NCI-H2196 treated with DMSO at 0.1 percent for 48 hours (cell line): ENCODE results near the gene MOCOS.

ENCODE experiments used
- DNase-seq: peaks from one replicate; lab custom pipeline; 2025; ENCODE audit not compliant: unreplicated experiment; lab: John Stamatoyannopoulos, UW

Gene MOCOS

DNA sequence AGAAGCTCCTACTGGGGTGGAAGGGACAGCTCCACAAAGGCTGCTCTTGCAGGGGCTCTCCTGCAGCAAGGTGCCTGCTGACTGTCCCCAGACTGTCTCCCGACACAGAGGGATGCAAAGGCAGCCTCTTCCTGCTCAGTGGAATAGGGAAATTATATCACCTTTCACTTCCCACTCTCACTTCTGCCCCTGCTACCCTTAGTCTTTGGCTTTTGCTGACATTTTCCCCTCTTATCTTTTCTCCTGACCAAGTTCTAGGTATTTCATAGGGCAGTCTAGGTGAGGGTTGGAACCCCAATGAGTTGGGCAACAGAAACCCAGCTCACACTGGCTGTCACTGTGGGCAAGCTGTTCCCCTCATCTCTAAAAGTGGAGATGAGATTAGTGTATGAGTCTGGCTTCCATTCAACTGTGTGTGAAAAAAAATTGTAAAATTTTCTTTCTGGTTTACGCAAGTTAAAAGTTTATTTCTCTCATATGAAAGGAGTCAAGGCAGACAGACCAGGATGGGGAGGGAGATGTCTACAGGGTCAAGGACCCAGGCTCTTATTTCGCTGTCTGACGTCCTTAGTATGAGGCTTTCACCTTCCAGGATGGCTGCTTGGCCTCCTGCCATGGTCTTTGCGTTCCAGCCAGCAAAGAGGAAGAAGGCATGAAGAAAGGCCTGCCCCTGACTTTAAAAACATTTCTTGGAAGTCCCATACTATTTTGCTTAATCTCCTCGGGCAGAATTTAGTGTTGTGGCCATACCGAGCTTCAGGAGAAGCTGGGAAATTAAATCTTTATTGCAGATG, 7.5 kb upstream of the MOCOS start:
- no peak for DNase-seq

DNA sequence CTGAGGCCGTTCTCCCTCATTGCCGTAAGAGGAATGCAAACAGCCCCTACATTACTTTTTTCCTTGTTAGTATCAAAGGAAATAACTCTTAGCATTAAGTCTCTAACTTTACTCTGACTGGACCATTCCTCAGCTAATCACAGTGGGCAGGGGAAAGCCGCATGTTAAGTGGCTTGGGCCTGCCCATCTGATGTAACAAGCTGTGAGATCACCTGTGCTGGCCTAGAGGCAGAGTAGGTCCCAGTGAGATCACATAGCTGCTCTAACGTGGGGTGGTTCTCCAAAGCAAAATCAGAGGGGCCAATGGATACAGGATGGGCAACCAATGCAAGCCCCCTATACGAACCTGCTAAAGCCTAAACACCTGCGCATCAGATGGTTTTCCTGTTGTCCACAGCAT, 5.9 kb upstream of the MOCOS start:
- no peak for DNase-seq

DNA sequence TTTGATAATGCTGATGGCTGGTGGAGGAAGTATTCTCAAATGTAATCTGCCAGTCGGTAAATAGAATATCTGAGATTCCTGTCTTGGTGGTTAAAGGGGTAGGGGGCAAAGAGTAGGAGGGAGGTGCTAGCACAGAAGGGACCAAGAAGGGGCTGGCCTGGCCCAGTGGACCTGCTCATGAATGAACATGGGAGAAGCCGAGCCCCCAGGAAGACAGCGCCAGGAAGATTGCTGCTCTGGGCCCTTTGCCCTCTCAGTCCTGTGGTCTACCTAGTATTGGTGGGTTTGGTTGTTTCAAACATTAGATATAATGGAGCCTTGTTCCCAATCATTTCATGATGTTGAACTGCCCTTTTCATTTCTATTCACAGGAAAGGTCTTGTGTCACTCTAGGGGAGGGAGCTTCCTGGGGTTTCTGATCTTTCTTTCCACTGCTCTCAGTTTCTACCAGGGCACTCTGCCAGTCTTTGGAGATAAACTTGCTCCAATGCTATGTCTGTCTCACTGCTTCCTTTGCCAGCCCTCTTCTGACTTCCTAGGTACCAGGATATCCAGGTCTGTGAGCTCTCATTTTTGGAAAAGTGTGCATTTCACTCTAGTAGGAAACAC, 5.3 kb upstream of the MOCOS start:
- DNase-seq: no peak

DNA sequence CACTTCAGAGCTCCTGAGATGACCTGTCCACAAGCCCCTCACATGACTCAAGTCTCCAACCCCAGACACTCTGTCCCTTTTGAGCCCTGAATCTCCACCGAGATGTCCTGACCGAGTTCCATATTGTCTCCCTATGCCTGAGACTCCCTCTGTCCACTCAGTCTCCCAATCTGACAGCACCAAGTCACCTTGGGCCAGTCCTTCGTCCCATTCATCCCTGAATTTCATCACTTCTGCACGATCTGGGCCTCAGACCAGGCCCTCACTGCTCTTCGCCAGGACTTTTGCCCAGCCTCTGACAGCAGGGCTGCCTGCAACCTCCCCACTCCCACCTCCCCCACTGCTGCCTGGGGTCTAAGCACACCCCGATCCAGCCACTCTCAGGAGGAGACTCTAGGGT, 4.3 kb upstream of the MOCOS start:
- no peak for DNase-seq

DNA sequence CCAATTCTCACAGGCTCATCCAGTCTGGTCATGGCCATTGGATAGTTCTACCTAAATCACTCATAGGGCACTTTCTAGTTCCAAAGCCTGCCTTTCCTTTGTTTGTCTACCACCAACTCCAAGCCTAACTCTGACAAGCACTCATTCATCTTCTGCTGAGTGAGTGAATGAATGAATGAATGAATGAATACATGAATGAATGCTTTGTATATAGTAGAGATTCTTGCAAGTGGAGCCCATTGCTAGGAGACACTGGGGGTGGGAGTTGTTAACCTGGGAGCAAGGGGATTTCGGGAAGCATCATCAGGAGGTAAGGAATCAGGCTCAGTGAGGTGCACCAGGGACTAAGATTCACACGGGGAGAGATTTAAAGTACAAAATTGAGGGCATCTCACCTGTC, 3.3 kb upstream of the MOCOS start:
- no peak for DNase-seq

DNA sequence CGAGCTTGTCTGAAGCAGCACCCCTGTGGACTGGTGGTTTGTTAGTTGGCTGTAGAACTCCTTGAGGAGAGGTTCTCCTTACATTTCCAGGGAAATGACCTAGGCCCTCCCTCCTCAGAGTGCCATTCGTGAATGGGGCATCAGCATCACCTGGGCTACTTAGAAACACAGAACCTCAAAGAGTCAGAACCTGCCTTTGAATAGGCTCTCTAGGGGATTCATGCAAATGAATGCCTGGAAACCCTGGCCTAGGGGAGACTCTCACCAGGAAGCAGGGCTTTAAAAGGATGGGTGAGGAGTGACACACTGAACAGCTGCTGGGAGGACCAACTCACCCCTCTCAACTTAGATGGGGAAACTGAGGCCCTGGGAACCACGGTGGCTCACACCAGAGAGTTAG, 2.1 kb upstream of the MOCOS start:
- DNase-seq: no peak

DNA sequence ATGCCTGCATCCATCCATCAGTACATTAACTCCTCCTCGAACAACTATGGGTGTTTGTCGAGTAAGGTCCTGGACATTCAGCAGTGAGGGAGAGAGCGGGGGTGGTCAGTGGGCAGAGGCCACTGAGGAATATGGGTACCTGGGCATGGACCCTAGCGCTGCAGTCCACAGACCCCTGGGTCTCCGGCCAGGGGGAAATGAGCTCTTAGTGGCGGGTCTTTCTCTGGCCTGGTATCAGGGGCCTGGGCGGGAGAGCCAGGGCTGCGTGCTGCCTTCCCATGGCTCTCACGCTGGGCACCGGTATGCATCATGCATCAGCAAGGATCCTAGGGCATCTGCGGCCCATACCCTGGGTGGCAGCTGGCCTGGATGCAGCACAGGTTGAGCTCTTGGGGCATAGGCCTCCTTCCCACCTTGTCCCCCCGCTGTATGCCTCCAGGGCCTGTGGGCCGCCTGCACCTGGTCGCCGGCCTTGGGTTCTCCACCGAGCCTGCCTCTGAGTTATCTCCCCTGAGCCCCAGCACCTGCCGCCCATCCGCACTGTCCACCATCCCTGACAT, 1.3 kb upstream of the MOCOS start:
- no peak for DNase-seq

DNA sequence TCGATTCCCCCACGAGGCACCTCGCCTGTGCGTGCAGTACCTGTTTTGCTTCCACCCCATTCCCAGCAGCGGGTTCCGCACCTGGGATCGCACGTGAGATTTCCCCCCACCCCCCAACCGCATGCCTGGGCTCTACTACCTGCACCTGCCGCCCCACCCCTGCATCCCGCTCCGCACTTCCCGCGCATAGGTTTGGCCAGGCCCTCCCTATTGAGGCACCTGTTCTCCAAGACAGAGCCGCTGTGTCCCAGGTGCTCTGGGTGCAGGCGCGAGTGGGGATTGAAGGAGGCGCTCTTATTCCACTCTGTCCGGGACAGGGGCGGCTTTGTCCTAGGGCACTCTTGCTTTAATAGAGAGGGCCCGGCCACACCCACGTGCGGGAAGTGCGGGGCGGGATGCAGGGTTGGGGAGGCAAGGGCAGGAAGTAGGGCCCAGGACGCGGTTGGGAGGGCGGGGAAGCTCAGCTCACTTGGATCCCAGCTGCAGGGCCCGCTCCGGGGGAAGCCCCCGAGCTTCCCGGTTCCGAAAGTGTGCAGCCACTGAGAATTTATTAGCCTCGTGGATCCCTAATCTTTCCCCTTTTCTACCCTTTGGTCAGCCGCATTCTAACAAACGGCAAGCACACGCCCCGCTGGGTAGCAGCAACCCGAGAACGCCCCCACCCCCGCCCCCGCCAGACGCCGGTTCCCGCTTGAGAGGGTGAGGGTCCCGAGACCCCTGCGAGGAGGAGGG, 670 bp upstream of the MOCOS start:
- no peak for DNase-seq

DNA sequence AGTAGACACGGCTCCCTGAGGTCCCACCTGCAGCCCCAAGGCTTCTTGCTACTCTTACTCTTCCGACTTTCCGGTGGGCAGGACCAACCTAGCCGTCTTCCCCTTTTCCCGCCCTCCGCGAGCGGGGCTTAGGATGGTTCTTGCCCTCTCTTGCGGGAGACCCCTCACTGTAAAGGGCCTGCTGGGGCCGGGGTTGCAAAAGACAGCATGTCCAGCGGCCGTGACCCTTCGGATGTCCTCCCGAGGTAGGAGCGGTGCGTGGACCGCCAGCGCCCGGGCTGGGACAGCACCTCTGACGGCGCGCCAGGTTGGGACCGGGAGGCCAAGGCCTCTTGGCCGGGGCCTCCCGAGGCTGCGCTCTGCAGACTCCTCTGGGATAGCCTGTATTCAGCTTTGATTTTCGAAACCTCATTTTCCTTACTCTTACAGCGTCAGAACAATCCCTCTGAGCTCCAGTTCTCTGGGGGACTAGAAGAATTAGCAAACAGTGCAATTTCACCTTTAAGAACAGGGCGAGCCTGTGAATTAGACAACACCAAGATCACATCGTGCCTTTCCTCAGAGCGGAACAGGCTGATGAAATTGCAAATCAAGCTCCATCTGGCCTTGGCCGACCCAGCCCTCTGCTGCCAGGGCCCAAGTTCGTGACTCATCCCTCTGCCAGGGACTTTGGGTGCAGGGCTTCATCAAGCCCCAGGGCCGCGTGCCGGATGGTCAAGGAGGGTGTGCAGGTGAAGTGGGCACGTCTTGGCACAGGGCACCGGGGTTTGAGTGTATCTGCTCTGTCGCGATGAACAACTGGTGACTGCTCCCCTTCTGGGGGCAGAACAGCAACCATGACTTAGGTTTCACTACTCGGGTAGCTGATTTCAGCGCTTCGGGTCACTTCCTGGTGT, 777 bp downstream of the MOCOS start:
- DNase-seq: no peak

DNA sequence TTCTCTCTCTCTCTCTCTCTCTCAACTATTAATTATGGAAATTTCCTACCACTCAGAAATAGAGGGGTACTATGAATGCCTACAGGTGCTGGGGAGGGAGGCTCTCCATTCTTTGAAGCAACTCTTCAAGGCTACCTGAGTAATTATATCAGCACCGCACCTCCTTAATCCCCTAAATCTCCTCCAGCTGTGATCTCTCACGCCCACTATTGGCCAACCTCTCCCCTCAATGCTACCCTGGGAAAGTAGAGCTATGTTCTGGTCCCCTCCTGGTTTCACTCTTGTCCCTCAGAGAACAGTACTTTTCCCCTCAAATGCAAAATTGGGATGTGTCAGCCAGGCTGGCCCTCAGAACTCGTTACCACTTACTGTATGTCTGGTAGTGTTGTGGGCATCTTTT, 1.6 kb downstream of the MOCOS start:
- no peak for DNase-seq

DNA sequence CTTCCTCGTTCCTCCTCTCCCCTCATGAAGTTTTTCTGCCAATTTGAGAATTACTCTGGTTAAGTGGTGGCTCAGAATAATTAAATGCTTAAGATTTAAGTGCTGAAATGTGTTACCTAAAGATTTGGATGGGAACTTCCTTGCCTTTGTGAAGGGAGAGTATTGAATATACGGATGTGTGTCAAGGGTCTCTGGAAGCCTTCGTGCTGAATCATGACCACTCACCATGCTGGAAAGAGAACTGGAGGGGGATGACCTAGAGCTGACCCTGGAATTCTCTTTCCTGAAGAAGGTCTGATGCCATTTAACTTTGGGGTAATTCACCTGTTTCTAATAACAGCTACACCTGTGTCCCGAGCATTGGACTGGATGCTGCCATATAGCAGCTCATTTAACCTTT, 2.2 kb downstream of the MOCOS start:
- DNase-seq: no peak

DNA sequence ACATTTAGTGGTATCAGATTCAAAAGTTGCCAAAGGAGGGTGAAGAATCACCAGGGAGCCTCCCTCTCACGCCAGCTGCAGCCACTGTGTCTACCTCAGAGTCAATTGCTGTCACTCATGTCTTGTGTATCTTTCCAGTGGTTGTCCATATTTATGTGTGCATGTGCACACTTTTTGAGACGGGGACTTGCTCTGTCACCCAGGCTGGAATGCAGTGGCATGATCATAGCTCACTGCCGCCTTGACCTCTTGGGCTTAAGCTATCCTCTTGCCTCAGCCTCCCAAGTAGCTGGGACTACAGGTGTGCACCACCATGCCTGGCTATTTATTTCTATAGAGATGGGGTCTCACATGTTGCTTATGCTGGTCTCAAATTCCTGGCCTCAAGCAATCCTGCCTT, 4.0 kb downstream of the MOCOS start:
- no peak for DNase-seq

DNA sequence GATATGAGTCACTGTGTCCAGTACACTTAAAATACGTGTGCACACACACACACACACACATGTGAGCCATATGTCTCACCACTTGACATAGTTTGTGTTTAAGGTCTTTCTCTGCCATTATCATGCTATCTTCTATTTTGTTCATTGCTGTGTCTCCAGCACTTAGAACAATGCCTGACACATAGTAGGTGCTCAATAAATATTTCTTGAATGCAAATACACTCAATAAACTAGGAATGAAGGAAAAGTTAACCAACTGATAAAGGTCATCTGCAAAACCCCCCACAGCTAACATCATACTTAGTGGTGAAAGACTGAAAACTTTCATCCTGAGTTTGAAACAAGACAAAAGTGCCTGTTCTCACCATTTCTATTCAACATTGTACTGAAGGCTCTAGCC, 4.4 kb downstream of the MOCOS start:
- DNase-seq: no peak

DNA sequence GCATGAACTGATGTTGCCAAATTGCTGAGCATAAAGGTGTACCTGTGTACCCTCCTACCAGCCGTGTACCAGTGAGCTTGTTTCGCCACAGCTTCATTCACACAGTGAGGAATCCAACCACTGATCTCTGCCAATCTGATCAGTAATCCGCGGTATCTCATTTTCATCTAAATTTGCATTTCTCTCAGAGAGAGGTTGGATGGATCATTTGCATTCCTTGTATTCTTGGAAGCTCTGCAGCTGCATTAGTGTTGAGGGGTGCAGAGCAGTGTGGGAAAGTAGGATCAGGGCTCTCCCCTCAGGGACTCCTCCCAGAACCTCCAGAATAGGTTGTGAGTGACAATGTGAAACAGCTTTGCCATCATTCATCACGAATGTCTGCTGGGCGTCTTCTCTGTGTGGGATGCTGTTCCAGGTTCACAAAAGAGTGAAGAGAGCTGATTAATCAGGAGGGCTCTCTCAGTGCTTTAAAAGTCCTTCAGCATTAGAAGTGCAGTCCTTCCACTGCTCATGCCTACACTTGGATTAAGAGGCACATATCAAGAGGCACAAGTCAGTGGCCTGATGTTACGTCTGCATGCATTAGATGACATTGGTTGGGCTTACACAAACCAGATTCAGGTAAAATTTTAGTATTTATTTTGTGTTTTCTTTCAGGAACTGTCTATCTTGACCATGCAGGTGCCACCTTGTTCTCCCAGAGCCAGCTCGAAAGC, 7.5 kb downstream of the MOCOS start:
- DNase-seq: no peak

DNA sequence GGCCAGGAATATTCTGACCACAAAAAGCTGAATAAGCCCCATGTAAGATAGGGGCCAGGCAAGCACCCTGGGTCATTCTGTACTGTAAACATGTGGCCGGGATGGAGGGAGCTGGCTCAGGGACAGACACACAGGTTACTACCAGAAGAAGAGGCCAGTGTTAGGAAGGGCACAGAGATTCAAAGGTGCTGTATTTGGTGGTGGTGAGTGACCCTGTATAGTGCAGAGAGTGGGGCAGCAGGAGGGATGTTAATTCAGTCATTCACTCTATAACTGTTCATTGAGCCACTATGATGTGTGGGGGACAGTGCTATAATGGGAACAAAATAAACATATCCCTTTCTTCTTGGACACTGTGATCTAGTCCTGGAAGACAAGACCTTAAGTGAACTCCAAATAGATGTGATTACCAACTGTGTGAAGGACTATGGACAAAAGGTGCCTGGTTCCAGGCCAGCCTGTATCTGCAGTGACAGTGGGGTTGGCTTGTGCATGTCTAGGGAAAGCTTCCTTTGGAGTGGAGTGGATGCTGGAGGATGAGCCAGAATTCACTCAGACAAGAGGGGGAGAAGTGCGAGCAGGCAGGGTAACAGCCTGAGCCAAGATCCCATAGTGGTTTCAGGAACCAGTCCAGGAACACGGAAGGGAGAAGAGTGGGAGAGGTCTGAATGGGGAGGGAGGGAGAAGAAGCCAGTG, 8.3 kb downstream of the MOCOS start:
- no peak for DNase-seq

DNA sequence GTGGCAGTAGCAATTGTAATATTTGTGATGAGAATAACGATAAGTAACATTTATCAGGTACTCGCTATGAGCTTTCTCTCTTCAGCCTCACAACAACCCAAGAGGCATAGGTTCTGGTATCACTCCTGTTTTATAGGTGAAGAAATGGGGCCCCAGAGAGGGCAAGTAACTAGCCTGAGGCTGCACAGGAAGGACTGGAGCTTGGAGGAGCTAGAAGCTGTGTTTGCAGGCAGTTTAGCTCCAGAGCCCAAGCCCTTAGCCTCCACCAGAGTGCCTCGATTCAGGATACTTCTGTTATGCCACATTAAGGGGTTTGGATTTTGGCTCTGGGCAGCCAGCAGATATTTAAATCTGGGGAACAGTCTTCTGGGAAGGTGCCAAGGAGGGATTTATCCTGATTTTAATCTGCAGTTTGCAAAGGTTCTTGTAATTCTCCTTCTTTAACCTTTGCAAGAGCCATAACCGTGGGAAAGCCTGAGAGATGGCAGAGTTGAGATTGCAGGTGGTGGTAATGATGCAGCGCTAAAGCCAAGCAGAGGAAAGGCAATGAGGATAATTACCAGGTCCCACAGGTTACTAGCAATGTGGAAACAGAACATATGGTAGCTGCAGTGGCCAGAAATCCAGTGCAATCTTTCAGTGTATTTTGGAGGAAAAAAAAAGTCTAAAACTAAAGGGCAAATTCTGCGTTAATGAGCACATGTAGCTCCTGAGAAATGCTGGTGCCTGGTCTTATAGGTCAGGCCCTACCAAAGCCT, 9.1 kb downstream of the MOCOS start:
- no peak for DNase-seq

DNA sequence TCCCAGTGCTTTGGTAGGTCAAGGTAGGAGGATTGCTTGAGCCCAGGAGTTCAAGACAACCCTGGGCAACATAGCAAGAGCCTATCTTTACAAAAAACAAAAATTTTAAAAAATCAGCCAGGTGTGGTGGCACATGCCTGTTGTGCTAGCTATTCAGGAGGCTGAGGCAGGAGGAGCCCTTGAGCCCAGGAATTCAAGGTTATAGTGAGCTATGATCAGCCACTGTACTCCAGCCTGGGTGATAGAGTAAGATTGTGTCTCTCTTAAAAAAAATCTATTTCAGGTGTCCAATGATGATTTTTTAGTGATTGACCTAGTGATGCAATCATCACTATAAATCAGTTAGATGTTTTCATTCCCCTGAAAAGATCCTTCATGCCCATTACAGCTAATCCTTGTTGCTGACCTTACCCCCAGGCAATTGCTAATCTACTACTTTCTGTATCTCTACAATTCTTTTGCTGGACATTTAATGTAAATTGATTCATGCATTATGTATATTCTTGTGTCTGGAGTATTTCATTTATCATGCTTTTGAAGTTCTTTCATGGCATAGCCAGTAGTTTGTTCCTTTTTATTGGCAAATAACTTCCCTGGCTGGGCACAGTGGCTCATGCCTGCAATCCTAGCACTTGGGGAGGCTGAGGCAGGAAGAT, 10.3 kb downstream of the MOCOS start:
- DNase-seq: no peak

DNA sequence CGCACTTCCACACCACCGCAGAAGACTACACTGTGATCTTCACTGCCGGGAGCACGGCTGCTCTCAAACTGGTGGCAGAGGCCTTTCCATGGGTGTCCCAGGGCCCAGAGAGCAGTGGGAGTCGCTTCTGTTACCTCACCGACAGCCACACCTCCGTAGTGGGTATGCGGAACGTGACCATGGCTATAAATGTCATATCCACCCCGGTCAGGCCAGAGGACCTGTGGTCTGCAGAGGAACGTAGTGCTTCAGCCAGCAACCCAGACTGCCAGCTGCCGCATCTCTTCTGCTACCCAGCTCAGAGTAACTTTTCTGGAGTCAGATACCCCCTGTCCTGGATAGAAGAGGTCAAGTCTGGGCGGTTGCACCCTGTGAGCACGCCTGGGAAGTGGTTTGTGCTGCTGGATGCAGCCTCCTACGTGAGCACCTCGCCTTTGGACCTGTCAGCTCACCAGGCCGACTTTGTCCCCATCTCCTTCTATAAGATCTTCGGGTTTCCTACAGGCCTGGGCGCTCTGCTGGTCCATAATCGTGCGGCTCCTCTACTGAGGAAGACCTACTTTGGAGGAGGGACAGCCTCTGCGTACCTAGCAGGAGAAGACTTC, 12.5 kb downstream of the MOCOS start:
- no peak for DNase-seq
